ENCODE results near the gene NCR2.

- no peak for TF ChIP-seq CTCF (conservative IDR thresholded peaks at IDR 0.05)
- TF ChIP-seq EZH2 (IDR thresholded peaks at IDR 0.05; ENCODE audit: low read depth) = no peak
These were observed 37.6 kb downstream of the NCR2 start for GRCh38 chr6:41372832-41373626.

All from PC-9 (cell line).